ENCODE data around the gene MAGEB4.
A peak's percentile ranks its signal among the peaks of the same experiment; 100 is the strongest.

The MAGEB4 gene

DNA sequence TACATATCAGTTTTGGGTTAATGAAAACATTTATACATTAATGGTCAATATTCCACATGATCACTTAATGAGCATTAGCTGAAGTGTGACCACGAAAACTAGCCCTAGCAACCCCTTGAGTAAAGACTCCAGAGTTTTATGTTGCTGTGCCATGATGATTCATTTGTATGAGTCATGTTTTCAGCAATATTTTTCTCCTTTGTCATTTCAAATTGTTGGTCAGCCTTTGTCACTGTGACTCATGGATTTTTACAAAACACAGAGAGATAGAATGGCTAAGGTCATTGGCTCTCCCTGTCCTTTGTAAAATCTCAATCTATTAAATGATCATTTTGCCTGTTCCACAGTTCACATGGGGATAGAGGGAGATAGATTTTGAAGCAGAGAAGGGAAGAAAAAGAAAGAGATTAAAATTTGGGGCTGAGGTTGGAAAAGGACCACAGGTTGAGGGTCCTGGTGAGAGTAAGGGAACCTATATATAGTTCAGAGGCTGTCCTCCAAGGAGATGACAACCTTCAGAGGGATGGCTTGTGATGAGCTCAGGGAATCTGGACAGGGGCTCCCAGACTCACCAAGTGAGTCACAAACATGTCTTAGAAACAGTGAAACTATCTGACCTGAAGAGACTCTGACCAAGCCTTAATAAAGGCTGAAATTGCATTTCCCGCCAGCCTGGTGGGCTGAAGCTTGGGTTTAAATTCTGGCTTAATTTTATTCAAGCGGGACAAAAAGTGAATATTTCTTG lies 41.8 kb downstream of the MAGEB4 start:
- peak; percentile 54 to 59 for DNase-seq (ENCODE audit: low read depth in 2 of 2)

Data from fibroblast of skin of left quadriceps (primary cell).